Prostate gland (tissue), 2 donors: Measurements from ENCODE around the gene TMEM14A.
"Not testable (repeated sequence)": the region's sequence is repeated elsewhere in the genome, so short reads cannot be mapped to it uniquely, and the experiment has no call there.

Source experiments
- POLR2AphosphoS5 ChIP-seq: sonication (generic); formaldehyde crosslinking; IDR thresholded peaks from one replicate; pipeline ENCODE4 v1.6.1; 2017; ENCODE audit warnings: antibody characterized with exemption
- TF ChIP-seq, protein P1 (sequence below), 4 experiments: fragments of 200-600 bp in 2 of 4; fragments of 450-650 bp in 2 of 4; sonication (generic) in 2 of 4; IDR thresholded peaks; 1 replicate in 3 of 4; 2 replicates in 1 of 4; pipeline ENCODE4 v1.5.1; 2016 to 2019; ENCODE audit warnings: antibody characterized with exemption in 4 of 4, mild to moderate bottlenecking in 2 of 4, moderate library complexity in 2 of 4

DNA sequence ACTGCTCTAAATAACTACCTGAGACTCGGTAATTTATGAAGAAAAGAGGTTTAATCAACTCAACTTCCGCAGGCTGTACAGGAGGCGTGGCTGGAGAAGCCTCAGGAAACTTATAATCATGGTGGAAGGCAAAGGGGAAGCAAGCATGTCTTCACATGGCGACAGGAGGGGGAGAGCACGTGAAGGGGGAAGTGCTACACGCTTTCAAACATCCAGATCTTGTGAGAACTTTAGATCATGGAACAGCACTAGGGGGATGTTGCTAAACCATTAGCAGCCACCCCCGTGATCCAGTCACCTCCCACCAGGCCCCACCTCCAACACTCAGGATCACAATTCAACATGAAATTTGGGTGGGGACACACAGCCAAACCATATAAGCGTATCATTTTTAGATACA lies 5.7 kb downstream of the TMEM14A start:
- TF ChIP-seq, protein P1, sequence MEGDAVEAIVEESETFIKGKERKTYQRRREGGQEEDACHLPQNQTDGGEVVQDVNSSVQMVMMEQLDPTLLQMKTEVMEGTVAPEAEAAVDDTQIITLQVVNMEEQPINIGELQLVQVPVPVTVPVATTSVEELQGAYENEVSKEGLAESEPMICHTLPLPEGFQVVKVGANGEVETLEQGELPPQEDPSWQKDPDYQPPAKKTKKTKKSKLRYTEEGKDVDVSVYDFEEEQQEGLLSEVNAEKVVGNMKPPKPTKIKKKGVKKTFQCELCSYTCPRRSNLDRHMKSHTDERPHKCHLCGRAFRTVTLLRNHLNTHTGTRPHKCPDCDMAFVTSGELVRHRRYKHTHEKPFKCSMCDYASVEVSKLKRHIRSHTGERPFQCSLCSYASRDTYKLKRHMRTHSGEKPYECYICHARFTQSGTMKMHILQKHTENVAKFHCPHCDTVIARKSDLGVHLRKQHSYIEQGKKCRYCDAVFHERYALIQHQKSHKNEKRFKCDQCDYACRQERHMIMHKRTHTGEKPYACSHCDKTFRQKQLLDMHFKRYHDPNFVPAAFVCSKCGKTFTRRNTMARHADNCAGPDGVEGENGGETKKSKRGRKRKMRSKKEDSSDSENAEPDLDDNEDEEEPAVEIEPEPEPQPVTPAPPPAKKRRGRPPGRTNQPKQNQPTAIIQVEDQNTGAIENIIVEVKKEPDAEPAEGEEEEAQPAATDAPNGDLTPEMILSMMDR (IDR thresholded peaks at IDR 0.05) = not testable (repeated sequence)
- not testable (repeated sequence) for TF ChIP-seq POLR2AphosphoS5
